GM19099 (cell line): ENCODE results near the gene RGS4.

Experiments
- POLR2A ChIP-seq: IDR thresholded peaks from 3 replicates; pipeline ENCODE4 v1.6.1; 2011; ENCODE audit warnings: low read depth; ENCODE audit not compliant: insufficient read length; ENCODE audit errors: extremely low read depth

RGS4 gene

DNA sequence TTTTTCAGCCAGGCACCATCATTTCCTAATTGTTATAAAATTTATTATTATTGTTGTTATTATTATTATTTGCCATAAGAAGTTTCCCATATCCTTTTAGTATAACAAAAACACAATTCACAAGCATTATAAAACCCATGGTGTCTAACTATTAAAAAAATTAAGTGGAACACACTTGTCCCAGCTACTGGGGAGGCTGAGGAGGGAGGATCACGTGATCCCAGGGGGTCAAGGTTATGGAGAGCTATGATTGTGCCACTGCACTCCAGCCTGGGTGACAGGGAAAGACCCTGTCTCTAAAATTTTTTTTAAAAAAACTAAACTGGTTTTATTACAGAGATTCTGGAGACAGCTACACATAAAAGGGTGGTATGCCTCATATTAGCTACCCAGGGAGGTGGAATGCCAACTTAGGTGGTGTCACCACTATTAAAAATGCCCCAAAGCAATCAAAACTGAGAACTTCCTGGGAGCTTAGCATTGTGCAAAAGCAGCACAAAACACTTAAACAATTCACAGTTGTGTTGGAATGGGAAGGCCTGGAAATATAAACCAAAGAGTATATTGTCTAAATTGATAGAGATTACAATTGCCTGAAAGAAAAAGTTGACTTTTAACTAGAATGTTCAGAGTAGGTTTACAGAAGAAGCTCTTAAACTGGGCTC is 8.7 kb upstream of the RGS4 start:
- no peak for TF ChIP-seq POLR2A

DNA sequence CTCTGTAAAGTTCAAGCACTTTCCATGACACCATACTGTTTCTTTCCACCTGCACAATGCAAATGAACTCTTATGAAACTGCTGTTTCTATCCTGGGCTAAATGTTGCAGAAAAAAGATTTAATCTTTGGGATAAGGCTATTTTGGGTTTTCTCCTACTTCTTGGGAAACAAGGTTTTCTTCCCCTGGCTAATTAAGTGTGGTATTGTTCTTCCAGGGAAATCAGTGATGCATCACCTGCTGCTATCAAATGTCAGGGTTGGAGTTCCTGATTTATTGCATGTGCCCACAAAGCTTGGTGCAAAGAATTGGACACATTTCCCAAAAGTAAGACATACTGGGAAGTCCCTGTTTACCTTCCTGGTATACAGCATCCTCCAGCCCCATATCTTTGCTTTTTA is 6.0 kb upstream of the RGS4 start:
- no peak for TF ChIP-seq POLR2A

DNA sequence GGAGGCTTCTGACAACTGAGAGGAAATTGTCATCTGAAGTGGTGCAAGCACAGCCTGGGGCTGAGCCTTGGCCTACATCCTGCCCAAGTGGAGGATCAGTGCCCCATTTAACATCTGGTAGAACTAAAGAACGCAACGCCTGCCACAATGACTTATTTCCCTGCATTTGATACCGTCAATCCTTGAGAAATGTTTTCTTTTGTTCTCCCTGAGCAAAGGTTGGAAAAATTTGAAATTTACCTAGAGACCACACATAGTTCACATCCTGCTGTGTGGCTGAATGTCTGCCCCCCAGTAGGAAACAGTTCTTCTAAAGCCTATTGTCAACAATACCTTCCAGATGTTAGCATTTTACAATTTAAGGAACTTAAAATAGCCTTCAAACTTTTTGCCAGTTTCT is 5.6 kb upstream of the RGS4 start:
- no peak for TF ChIP-seq POLR2A

DNA sequence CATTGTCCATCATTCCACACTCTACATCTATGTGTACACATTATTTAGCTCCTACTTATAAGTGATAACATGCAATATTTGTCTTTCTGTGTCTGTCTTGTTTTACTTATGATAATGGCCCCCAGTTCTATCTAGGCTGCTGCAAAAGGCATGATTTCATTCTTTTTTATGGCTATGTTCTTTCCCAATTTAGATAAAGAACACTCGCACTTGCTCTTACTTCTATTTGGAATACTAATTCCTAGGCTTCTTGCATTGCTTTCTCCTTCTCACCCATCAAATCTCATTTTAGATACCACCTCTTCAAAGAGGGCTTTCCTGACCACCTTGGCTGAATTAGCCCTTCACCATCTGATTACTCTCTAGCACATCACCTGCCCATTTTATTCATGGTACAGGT is 3.0 kb upstream of the RGS4 start:
- TF ChIP-seq POLR2A: no peak

DNA sequence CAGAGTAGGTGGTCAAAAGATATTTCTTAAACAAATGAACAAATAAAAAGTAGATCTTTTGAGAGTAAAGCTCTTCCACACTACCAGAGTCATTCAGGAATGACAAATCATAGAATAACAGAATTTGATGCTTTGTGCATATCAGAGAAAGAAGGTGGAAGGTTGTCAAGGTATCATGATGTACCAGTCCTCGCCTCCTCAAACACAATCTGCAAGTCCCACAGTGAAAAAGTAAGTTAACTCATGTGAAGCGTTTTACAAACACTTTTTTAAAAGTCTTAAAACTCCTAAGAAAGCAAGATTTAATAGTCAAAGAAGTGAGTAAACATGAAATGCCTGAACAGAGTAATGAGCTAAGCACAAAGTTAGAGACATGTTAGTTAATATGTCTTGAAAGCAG is 2.5 kb upstream of the RGS4 start:
- no peak for TF ChIP-seq POLR2A

DNA sequence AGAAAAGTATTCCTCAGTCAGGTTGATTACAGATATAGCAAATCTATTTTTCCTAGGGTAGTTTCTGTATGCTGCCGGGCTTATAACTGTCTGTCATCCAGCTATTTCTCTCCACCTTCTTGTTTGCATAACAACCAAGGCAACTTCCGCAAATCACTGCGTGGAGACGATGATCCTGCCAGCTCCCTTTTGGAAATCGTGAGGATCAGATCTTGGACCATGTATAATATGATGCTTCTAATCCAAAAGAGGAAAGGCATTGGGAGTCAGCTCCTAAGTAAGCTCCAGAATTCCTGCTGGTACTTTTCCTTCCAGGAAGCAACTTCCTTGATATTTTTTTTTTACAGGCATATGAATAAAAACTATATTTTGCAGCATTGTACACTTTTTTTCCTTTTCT is 445 bp upstream of the RGS4 start:
- no peak for TF ChIP-seq POLR2A

DNA sequence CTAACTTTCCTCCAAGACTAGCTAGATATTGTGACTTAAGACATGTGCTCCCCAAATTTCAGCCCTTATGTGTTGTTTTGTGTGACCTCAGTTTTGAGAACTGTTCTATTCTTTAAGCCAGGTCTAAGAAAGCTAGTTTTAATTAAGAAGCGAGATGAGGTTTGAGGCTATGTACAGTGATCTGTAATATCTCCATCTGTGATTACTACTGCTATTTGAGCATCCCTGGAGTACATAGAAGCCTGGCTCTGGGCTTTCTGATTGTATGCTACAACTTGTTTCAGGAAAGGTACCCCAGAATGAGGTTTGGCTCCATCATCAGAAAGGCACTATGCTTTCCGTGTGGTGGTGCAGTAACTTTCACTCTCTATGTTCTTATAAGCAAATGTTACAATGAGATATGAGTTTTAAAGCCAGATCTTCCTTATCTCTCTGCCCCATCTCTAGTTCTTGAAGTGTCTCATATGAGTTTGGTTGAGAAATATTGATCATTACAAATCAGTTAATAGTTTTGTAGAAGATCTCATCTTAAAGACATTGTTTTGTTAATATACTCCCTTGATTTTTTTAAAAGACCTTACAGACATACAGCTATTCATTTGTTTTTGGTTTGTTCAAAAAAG is 605 bp downstream of the RGS4 start:
- TF ChIP-seq POLR2A: no peak

DNA sequence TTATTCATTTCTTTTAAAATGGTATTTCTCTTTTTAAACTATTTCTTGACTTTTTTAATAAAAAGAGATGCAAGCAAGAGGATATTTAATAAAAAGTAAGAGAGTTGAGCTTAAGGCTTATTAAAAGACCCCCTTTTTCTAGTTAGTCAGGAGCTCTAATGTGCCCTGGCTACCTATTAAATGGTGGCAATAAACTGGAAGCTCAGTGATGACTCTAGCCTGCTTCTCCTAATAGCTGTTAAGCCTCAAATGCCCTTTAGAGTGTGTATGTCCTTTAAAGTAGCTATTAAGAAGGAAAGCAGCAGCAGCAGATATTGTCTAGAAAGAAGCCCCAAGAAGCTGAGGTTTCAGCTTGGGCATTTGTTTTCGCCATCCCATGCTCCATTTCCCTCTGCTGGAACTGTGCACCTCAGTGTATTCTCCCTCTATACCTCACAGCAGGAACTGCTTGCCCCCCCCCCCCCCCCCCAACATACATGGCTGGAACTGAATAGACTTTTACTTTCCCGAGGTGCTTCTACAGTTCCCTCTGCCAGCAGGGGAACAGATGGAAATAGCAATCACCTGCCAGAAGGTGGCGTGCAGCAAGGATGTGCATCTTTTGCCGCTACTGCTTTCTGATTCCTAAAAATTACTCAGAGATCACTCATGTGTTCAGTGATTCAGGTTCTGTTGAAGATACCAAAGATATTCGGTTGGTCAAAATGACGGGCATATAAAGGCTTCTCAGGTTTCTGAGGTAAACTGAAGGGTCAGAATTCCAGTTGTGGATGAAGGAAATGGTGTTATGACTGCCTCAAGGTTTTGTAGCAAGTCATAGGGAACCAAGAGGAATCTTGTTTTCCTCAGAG is 2.5 kb downstream of the RGS4 start:
- no peak for TF ChIP-seq POLR2A

DNA sequence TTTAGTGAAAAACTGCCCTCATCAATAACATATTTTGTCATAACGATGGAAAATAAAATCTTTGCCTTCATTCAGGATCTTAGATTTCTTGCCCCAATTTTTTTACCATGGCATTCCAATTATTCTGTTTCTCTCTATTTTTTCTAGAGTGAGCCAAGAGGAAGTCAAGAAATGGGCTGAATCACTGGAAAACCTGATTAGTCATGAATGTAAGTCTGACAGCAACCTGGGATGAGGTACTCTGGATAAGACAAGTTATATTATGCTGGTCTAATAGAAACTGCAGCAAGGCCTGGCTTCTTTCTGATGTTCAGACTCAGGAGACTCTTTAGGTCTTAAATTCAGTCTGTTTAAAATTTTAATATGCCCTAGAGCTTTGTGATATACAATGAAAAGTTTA is 3.5 kb downstream of the RGS4 start:
- TF ChIP-seq POLR2A: no peak

DNA sequence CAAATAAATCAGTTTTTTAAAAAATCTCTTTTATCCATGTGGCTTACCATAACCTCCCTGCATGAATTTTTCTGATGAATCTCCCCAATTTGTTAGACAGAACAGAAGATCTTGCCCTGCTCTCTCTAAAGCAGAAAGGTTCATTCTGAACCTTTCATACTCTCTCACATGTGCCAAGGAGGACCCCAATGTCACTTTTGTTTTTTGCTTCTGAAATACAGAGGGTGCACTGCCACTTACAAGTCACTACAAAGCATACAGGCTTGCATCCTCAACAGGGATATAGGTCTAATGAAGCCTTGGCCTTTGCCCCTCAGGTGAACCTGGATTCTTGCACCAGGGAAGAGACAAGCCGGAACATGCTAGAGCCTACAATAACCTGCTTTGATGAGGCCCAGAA is 4.8 kb downstream of the RGS4 start:
- no peak for TF ChIP-seq POLR2A

DNA sequence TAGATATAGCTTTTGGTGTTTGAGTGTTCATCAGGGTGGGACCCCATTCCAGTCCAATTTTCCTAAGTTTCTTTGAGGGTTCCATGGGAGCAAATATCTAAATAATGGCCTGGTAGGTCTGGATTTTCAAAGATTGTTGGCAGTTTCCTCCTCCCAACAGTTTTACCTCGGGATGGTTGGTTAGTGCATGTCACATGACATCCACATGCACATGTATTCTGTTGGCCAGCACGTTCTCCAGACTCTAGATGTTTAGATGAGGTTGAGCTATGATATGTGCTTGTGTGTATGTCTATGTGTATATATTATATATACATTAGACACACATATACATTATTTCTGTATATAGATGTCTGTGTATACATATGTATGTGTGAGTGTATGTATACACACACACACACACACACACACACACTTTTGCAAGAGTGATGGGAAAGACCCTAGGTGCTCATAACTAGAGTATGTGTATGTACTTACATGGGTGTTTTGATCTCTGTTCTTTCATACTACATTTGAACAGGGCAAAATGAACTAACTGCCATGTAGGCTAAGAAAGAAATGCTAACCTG is 5.6 kb downstream of the RGS4 start:
- TF ChIP-seq POLR2A: no peak

DNA sequence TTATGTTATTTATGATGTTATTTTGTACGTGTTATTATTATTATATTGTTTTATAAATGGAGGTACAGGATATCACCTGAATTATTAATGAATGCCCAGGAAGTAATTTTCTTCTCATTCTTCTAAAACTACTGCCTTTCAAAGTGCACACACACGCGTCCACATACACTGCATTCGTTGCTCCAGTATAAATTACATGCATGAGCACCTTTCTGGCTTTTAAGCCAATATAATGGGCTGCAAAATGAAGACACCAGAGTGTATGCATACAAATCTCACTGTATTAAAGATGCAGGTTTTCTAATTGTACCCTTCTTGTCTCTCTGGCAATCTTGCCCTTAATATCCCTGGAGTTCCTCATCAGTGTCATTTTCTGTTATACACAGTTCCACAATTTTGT is 6.9 kb downstream of the RGS4 start:
- TF ChIP-seq POLR2A: no peak

DNA sequence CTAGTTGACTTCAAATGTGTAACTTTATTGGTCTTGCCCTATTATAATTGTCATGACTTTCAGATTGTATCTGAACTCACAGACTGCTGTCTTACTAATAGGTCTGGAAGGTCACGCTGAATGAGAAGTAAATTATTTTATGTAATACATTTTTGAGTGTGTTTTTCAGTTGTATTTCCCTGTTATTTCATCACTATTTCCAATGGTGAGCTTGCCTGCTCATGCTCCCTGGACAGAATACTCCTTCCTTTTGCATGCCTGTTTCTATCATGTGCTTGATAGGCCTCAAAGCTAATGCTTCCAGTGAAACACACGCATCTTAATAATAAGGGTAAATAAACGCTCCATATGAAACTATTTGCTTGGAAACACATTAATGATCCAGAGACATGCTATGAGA is 7.3 kb downstream of the RGS4 start:
- TF ChIP-seq POLR2A: no peak

DNA sequence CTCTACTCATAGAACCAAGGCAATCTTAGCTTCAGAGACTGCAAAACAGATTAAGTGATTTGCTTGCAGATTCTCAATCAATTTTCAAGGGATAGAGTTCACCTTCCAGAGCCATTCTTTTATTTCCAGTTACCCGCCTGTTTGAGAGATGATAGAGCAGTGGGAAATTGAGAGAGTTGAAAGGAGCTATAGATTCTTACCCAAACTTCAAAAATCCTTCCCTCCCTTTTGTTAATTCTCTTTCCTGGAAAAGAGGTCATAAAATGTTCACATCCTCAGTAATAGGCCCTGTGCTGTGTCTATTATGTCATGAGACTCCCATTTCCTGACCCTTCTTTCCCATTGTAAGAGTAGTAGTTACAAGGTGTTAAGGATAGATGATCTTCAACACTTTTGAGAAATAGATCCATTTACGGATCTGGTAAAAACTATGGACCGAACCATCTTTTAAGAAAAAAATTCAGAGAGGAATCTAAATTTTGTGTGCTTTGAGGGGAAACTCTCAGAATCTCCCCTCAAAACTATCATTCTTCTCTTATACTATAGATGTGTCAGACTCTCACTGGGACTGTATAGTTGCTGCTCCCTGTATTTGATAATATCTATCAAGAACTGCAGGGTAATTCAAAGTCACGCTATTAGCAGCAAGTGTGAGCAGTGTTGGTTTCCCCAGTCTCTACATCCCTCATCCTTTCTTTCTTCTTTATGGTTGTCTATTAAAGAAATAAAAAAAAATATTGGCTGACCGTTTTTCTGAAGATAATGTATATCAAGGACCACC is 8.0 kb downstream of the RGS4 start:
- no peak for TF ChIP-seq POLR2A

DNA sequence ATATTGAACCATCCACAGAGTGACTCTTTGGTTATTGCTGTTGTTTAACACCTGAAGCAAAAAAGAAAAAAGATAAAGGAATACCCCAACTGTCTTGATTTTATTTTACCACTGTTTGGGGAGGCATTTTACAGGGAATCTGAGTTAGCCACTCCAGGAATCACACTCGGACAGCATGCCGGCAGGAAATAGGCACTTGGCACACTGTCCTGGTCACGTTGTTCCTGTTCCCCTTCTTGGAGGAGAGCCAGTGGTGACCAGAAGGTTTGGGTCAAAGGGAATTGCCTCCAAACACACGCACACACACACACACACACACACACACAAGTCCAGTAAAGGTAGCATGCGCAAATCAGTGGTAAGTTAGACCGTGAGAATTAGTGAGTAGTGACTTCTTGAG is 13.8 kb downstream of the RGS4 start:
- TF ChIP-seq POLR2A: no peak
